ENCODE measurements around the gene FAM161B.
"Not testable (repeated sequence)": the region's sequence is repeated elsewhere in the genome, so short reads cannot be mapped to it uniquely, and the experiment has no call there.

Gene FAM161B

GRCh38 chr14:73944432-73945158, 5.3 kb downstream of the FAM161B start:
- DNase-seq (ENCODE audit: low read depth), result no peak

GRCh38 chr14:73943083-73943482, 6.8 kb downstream of the FAM161B start:
- no peak for DNase-seq (ENCODE audit: low read depth)

GRCh38 chr14:73942180-73942579, 7.7 kb downstream of the FAM161B start:
- no peak for DNase-seq (ENCODE audit: low read depth)

GRCh38 chr14:73937012-73937411, 12.9 kb downstream of the FAM161B start:
- DNase-seq (ENCODE audit: low read depth), result no peak

- no peak for DNase-seq (ENCODE audit: low read depth)
Observed at GRCh38 chr14:73936548-73936947, 13.3 kb downstream of the FAM161B start.

GRCh38 chr14:73935666-73936065, 14.2 kb downstream of the FAM161B start:
- no peak for DNase-seq (ENCODE audit: low read depth)

GRCh38 chr14:73924337-73924736, 25.6 kb downstream of the FAM161B start:
- no peak for DNase-seq (ENCODE audit: low read depth)

GRCh38 chr14:73919457-73919856, 30.4 kb downstream of the FAM161B start:
- DNase-seq (ENCODE audit: low read depth), result not testable (repeated sequence)

- no peak for DNase-seq (ENCODE audit: low read depth)
Observed at GRCh38 chr14:73916324-73916723, 33.6 kb downstream of the FAM161B start.

- no peak for DNase-seq (ENCODE audit: low read depth)
Observed at GRCh38 chr14:73913256-73913655, 36.6 kb downstream of the FAM161B start.

- DNase-seq (ENCODE audit: low read depth), result no peak
Observed at GRCh38 chr14:73909681-73910080, 40.2 kb downstream of the FAM161B start.

- no peak for DNase-seq (ENCODE audit: low read depth)
Observed at GRCh38 chr14:73903028-73903427, 46.9 kb downstream of the FAM161B start.

GRCh38 chr14:73896521-73896920, 53.4 kb downstream of the FAM161B start:
- no peak for DNase-seq (ENCODE audit: low read depth)

- DNase-seq (ENCODE audit: low read depth), result no peak
Observed at GRCh38 chr14:73895939-73896338, 54.0 kb downstream of the FAM161B start.

GRCh38 chr14:73894180-73894687, 55.7 kb downstream of the FAM161B start:
- DNase-seq (ENCODE audit: low read depth), result not testable (repeated sequence)

GRCh38 chr14:73889376-73889775, 60.5 kb downstream of the FAM161B start:
- DNase-seq (ENCODE audit: low read depth), result no peak

GRCh38 chr14:73888971-73889370, 60.9 kb downstream of the FAM161B start:
- no peak for DNase-seq (ENCODE audit: low read depth)

- DNase-seq (ENCODE audit: low read depth), result no peak
Observed at GRCh38 chr14:73888460-73888725, 61.5 kb downstream of the FAM161B start.

- DNase-seq (ENCODE audit: low read depth), result no peak
Observed at GRCh38 chr14:73887694-73888459, 62.0 kb downstream of the FAM161B start.

GRCh38 chr14:73887318-73887616, 62.6 kb downstream of the FAM161B start:
- no peak for DNase-seq (ENCODE audit: low read depth)

- peak; percentile 89 for DNase-seq (ENCODE audit: low read depth)
Observed at GRCh38 chr14:73886449-73887317, 63.2 kb downstream of the FAM161B start, which contains the start of gene ZNF410. Gene ZNF410 (plus strand): TSS chr14:73886859. CDS start chr14:73892176, 5,317 bp downstream.

- no peak for DNase-seq (ENCODE audit: low read depth)
Observed at GRCh38 chr14:73884438-73885190, 65.3 kb downstream of the FAM161B start.
